Osteocyte (in vitro differentiated cells): ENCODE data around the gene SCARB1. TPM values are rescaled to one million over a fixed set of nuclear protein-coding genes. Genes with fewer than 3 reads are reported as not detected.
"Not testable (repeated sequence)": the region's sequence is repeated elsewhere in the genome, so short reads cannot be mapped to it uniquely, and the experiment has no call there.

Source experiments
- DNase-seq: peaks from one replicate; pipeline ENCODE4 v3.0.0; 2021; ENCODE audit warnings: mixed read lengths; ENCODE audit not compliant: unreplicated experiment; ENCODE audit errors: extremely low spot score
- H3K27ac Mint-ChIP-seq: one replicate; pipeline ENCODE4 v1.8.0; 2021; ENCODE audit warnings: mild to moderate bottlenecking, mixed read lengths; ENCODE audit not compliant: unreplicated experiment
- H3K27me3 Mint-ChIP-seq: one replicate; pipeline ENCODE4 v1.8.0; 2021; ENCODE audit warnings: mixed read lengths; ENCODE audit not compliant: unreplicated experiment
- H3K36me3 Mint-ChIP-seq: one replicate; pipeline ENCODE4 v1.8.0; 2021; ENCODE audit warnings: mixed read lengths; ENCODE audit not compliant: unreplicated experiment
- H3K4me1 Mint-ChIP-seq: one replicate; pipeline ENCODE4 v1.8.0; 2021; ENCODE audit warnings: mixed read lengths; ENCODE audit not compliant: unreplicated experiment
- H3K4me3 Mint-ChIP-seq: one replicate; pipeline ENCODE4 v1.8.0; 2021; ENCODE audit warnings: mild to moderate bottlenecking, moderate library complexity, mixed read lengths; ENCODE audit not compliant: unreplicated experiment
- H3K9me3 Mint-ChIP-seq: one replicate; pipeline ENCODE4 v1.8.0; 2021; ENCODE audit warnings: mixed read lengths; ENCODE audit not compliant: unreplicated experiment
- CTCF ChIP-seq: fragments of 200-600 bp; sonication (generic); IDR thresholded peaks from 2 replicates; pipeline ENCODE4 v1.5.0; 2021; ENCODE audit warnings: antibody characterized with exemption, mild to moderate bottlenecking, moderate library complexity
- long read RNA-seq: library from polyadenylated mRNA; unstranded; transcript quantifications from one replicate; pipeline ENCODE4 v2.0.0, GENCODE V29; 2021
- total RNA-seq: library from RNA; stranded (reverse); gene quantifications from 2 replicates; pipeline ENCODE4 v1.2.1, GENCODE V29; 2021

SCARB1 gene
- total RNA-seq, result 27.1 and 28.2 TPM in 2 replicates
- long read RNA-seq, partial matches to known transcripts, result 0 of 1 reads
- long read RNA-seq, other reads (novel, unspliced or antisense), result 1 of 1 reads

GRCh38 chr12:124863416-124864325, at the start of gene SCARB1:
Gene SCARB1 (minus strand): TSS chr12:124863864. CDS start chr12:124863720, 144 bp downstream.
- peaks cover 26% of the 10 kb centered on the region for H3K4me1 Mint-ChIP-seq
- peak within 1 kb of the TSS; percentile 73 for H3K4me3 Mint-ChIP-seq
- H3K27me3 Mint-ChIP-seq, result no peaks in the 10 kb centered on the region
- H3K27ac Mint-ChIP-seq, result peak within 1 kb of the TSS; percentile 80
- peak; percentile 94 for DNase-seq
- H3K36me3 Mint-ChIP-seq, result no peaks in the 10 kb centered on the region
- TF ChIP-seq CTCF, result no peak
- no peaks in the 10 kb centered on the region for H3K9me3 Mint-ChIP-seq

GRCh38 chr12:124912529-124913287, 49.0 kb upstream of the SCARB1 start:
- not testable (repeated sequence) for H3K27me3 Mint-ChIP-seq, DNase-seq, H3K9me3 Mint-ChIP-seq
- Mint-ChIP-seq H3K36me3 (peaks cover 33% of the 10 kb centered on the region), H3K4me1 (peaks cover 71% of the 10 kb centered on the region), H3K4me3 (peak overlapping the region; percentile 100), H3K27ac (peak overlapping the region; percentile 50)

- peak overlapping the region; percentile 28 for H3K27ac Mint-ChIP-seq
- H3K4me1 Mint-ChIP-seq, result peaks cover 62% of the 10 kb centered on the region
Observed at GRCh38 chr12:124911521-124911920, 47.9 kb upstream of the SCARB1 start.

GRCh38 chr12:124910561-124911478, 47.2 kb upstream of the SCARB1 start:
- no peak for DNase-seq
- Mint-ChIP-seq H3K4me1 (peaks cover 62% of the 10 kb centered on the region), H3K36me3 (peaks cover 33% of the 10 kb centered on the region), H3K27me3 (no peaks in the 10 kb centered on the region), H3K9me3 (no peaks in the 10 kb centered on the region), H3K4me3 (peak overlapping the region; percentile 63), H3K27ac (peak overlapping the region; percentile 28)
- TF ChIP-seq CTCF, result no peak

More at GRCh38 chr12:124911521-124911920, 47.9 kb upstream of the SCARB1 start:
- not testable (repeated sequence) for H3K9me3 Mint-ChIP-seq, H3K27me3 Mint-ChIP-seq, DNase-seq
- Mint-ChIP-seq H3K36me3 (peaks cover 33% of the 10 kb centered on the region), H3K4me3 (peak overlapping the region; percentile 63)

- Mint-ChIP-seq H3K27ac (peak overlapping the region; percentile 39), H3K36me3 (peaks cover 33% of the 10 kb centered on the region), H3K4me3 (peak overlapping the region; percentile 63), H3K4me1 (peaks cover 57% of the 10 kb centered on the region), H3K27me3 (no peaks in the 10 kb centered on the region), H3K9me3 (no peaks in the 10 kb centered on the region)
- DNase-seq, result no peak
- no peak for TF ChIP-seq CTCF
Observed at GRCh38 chr12:124909831-124910560, 46.3 kb upstream of the SCARB1 start.
